GM18499 (cell line): ENCODE data around the gene OPCML.

Experiments
- ATAC-seq: cut with Tn5 transposase; IDR thresholded peaks from one replicate; pipeline ENCODE4 v1.9.1; 2021; ENCODE audit warnings: moderate number of reproducible peaks; ENCODE audit not compliant: insufficient read depth, unreplicated experiment

OPCML gene

GRCh38 chr11:132935383-132935782 lies 596.9 kb downstream of the OPCML start:
- ATAC-seq, result no peak

DNA sequence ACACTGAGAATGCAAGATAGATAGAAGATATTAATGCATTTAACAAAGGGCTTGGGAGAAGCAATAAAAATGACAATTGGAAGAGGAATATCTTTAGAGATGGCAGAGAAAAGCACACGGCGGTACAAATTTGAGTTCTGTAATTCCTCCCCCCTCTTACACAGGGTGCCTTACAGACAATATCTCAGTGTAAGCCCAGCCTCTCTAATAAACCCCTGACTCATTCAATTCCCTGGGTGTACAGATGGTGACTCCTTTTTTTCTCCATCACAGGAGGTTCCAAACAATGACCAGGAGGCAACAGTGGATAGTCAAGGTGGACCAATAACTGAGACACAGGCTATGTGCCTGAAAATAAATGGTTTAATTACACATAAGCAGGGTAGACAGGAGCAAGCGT lies 598.6 kb downstream of the OPCML start:
- no peak for ATAC-seq

- ATAC-seq, result no peak
These were observed 606.4 kb downstream of the OPCML start for GRCh38 chr11:132925825-132926469.

DNA sequence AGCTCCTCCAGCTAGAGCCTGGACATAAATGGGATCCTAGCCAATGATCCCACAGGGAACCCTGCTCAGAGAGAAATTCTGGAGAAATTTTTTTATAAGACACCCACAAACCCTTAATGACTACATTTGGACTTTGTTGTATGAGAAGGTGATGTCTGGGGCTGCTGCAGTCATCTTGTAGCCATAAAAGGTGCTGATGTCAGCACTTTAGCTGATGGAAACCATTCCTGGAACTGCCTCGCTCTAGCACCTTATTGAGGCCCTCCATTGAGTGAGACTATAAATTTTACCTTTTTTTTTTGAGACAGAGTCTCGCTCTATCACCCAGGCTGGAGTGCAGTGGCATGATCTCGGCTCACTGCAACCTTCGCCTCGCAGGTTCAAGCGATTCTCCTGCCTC lies 610.7 kb downstream of the OPCML start:
- ATAC-seq, result no peak

GRCh38 chr11:132920451-132921096 lies 611.7 kb downstream of the OPCML start:
- ATAC-seq, result no peak

DNA sequence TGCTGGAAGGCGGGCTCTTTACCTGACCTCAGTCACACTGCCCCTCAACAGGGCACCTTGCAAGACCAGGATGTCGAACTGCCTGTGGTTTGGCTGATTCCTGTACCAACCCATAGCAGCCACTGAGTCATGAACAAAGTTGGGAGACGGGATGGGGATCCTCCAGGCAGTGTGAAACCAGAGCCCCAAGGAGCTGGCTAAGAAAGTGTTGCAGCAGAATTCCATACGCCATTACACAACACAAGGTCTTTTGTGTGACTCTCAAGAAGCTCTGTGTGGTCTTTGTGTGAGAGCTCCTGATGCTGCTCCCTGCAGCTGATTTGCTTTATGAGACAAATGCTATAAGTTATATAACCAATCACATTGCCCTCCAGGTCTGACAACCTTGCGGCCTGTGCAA lies 617.7 kb downstream of the OPCML start:
- ATAC-seq, result no peak

DNA sequence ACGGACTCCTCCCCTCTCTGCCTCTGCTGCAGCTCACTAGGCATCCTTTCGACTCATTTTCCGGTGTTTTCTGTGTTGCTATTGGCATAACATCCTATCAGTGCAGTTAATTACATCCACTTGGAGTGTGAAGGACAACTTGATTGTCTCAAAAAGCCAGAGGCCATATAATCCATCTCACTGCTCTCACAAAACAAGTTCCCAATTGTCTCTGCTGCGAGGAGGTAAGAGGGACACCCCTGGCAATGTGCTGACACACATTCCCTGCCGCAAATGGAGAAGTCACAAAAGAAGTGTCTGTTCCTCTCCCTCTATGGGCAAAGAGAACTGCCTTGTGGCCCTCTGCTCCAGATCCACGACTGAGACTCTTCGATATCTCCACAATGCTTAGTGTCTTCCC lies 618.4 kb downstream of the OPCML start:
- ATAC-seq, result no peak

DNA sequence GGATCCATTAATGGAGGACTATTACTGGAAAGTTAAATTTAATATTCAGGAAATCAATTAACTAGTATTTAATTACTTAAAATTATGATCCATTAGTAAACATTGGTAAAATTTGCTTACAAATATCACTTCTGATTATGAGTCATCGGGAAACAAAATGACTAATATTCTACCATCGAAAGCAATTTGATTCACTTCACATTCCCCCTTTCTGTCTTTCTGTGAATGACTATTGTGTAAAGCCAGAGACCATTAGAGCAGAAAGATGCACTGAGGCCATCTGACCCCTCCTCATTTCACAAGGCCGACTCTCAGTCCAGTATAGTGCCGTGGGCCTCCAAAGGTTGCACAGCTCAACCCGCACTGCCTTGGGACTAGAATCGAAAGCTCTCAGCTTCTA lies 619.0 kb downstream of the OPCML start:
- ATAC-seq, result no peak

DNA sequence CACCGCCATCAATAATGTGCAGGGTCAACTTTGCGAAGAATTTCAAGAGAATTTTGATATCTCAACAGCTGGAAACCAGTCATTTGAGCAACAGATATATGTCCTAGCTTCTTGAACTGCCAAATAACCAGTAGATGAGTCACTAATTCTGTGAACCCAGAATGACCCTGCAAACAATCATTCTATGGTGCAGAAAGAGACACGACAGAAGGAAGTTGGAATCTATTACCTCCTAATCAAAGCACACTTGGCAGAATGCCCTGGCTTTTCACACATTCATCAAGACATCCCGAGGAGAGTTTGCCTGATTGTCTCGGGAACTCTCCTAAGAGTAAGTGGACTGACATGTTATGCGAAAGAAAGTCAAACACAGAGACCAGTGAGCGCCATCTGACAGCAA lies 621.1 kb downstream of the OPCML start:
- ATAC-seq, result no peak

GRCh38 chr11:132910011-132910760 lies 622.1 kb downstream of the OPCML start:
- no peak for ATAC-seq

DNA sequence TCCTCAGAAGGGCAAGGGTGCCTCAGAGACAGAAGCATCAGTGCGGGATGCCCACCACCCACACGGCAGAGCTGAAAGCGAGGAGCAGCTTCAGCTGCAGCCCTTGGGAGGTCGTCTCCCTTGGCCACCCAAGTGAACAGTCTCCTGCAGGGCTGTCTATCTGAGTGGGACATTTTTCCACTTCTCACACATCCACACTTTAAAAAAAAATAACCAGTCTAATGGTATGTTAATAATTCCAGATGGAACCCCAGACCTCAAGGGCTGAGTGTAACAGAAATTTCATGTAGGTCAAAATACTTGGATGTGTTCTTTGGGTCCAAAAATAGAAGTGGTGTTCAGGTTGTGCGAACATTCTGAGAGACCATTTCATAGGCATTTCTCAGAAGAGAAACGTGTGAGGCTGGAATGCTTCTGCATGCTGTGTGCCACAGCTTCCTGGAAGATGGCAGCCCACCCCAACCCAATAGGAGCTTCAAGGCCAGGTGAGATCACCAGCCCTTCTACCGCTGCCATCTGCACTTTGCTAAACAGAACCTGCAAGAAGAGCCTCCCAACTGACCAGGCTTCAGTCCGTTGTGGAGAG lies 623.2 kb downstream of the OPCML start:
- no peak for ATAC-seq

DNA sequence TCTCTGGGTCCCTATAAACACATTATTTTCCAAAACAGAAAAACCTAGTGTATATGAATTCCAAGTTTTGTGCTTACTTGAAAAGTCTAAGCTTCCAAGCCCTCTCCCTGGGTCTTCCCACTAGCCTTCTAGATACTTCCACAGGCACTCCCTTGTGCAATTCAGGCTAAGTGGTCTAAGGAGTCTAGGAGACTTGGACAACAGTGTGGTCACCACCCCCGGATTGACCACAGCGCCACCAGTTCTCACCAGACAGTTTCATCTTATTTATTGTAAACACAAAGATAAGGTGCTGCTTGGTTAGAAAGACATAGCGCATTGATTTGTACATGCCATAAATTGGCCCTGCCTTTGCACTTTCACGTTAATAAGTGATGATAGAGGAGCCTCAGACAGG lies 623.9 kb downstream of the OPCML start:
- ATAC-seq, result no peak

DNA sequence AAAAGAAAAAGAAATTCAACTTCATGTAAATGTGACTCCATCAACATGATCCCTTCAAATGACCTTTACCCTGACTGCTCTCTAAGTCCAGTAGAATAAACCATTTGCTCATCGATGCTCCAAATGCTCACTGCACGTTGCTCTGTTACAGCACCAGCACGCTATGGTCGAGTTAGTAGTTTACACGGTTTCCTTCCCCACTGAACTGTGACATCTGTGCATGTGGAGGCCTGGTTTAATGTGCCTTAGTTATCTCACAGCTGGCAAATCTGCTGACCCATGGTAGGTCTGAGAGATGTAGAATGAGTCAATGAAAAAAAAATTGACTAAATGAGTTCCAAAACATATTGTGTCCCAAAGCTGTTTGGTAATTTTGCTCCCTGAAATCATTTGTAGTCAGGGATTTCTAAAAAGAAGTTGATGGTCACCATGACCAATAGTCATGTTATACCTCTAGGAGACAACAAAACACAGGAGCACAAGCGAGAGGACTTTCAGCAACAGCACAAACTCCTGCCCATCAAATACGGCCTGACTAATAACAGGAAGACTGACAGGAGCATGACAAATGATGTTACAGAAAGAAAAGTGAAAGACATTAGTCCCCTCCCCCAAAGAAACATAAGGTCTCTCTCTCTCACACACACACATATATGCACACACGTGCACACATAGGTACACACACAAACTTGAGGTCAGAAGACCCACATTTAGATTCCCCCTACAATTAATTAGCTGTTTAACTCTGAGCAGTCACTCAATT lies 624.5 kb downstream of the OPCML start:
- ATAC-seq, result no peak

DNA sequence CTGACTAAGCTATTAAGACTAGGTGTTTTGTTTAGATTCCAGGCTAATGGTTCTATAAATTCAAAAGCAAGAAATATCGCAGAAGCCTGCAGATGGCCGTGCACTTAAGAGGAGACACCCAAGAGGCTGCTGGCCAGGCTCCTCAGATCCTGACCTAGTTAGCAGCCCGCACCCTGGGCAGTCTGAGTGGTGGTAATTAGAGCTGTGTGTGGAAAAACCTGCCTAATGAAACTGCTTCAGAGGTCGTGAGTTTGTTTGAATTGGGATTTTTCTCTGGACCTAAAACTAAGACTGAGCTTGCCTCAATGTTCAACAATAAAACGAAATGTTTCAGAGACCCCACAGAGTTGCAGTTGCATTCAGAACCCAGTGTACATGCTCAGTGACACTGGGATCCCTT lies 627.7 kb downstream of the OPCML start:
- no peak for ATAC-seq

DNA sequence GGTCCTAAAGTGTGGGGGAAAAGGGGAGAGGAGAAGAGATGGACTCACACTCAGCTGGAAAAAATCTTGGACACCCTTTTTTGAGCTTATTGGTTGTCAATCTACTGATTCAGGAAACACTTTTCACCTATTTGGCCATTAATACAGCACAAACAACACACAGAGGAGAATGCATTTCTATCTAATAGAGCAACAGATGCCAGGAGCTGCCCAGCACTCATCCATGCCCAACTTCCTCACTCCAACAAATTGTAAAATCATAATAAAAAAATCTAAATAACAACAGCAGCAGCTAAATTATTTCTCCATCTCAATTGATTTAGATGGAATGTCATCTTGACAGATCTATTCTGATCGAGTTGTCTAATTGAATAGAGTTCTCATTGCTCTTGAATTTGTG lies 628.2 kb downstream of the OPCML start:
- ATAC-seq, result no peak

DNA sequence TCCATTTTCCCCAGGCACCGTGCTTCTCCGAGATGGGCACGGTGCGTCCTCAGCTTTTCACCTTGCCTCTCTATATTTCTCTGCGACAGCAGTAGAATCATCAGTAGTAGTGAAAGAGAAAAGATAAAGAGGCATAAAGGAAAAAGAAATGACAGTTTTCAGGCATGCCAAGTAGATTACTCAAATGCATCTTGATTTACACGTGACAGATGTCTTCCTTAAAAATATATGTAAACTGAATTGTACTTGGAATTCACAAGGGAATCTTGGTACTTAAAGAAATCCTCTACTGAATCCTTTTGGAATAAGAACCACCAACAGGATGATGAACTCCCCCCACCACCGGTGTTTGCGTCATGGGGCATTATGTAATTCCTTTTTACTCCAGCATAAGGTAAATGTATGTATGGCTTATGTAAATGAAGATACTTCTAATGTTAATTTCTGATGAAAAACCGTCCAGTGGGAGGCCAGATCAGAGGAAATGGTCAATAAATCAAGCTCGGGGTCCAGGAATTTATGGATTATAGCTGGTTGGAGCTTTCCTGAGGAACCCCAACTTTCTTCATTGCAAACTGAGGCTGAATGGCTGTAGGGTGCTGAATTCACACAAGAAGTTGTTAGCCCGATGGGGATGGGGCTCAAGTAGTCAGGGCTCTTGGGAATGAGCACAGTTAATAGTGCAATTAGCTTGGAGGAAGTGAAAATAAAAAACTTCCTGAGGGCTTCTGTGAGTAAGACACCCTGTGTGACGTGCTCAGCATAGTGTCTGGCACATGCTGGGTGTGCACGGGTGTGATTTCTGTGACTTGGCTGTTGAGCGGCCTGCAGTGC lies 630.4 kb downstream of the OPCML start:
- no peak for ATAC-seq

DNA sequence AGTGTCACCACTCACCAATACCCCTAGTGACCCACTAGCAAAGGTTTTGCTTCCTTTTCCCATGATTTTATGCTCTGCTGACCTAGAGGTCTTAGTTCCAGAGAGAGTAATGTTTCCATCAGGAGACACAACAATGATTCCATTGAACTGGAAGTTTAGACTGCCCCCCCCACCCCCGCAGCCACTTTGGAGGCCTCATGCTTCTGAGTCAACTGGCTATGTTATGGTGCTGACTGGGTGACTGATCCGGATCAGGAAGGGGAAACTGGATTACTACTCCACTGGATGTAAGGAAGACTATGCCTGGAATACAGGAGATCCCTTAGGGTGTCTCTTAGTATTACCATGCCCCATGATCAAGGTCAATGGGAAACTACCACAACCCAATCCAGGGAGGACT lies 633.6 kb downstream of the OPCML start:
- ATAC-seq, result no peak

DNA sequence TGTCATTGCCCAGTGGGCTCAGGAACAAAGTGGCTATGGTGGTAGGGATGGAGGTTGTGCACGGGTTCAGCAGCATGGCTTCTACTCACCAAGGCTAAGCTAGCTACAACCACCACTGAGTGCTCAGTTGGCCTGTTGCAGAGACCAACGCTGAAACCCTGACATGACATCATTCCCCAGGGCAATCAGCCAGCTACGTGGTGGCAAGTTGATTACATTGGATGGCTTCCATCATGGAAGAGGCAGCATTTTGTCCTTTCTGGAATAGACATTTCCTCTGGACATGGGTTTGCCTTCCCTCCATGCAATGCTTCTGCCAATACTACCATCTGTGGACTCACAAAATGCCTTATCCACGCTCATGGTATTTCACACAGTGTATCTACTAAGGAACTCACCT lies 634.3 kb downstream of the OPCML start:
- ATAC-seq, result no peak

GRCh38 chr11:132895340-132895739 lies 637.0 kb downstream of the OPCML start:
- no peak for ATAC-seq

GRCh38 chr11:132894606-132895005 lies 637.7 kb downstream of the OPCML start:
- ATAC-seq, result no peak
